HEK293 (cell line): Measurements from ENCODE around the gene UBE4A.

Source experiments
- BCL11B ChIP-seq: fragments of 450-650 bp; formaldehyde crosslinking; IDR thresholded peaks from 2 replicates; pipeline ENCODE4 v1.5.1; 2016; ENCODE audit warnings: low read depth, missing biosample characterization, missing genetic modification characterization
- OSR2 ChIP-seq: fragments of 450-650 bp; formaldehyde crosslinking; IDR thresholded peaks from 2 replicates; pipeline ENCODE4 v1.5.1; 2016; ENCODE audit warnings: missing biosample characterization, missing genetic modification characterization
- SETDB1 ChIP-seq: IDR thresholded peaks from one replicate; pipeline ENCODE4 v1.6.1; 2017; ENCODE audit warnings: mild to moderate bottlenecking, low read length, moderate library complexity, mixed read lengths; ENCODE audit not compliant: insufficient read length
- ZNF169 ChIP-seq: fragments of 450-650 bp; formaldehyde crosslinking; IDR thresholded peaks from 2 replicates; pipeline ENCODE4 v1.5.1; 2016; ENCODE audit warnings: missing biosample characterization, missing genetic modification characterization
- ZNF639 ChIP-seq: fragments of 450-650 bp; formaldehyde crosslinking; IDR thresholded peaks from 2 replicates; pipeline ENCODE4 v1.5.1; 2016; ENCODE audit warnings: missing biosample characterization, missing genetic modification characterization
- ZNF76 ChIP-seq: fragments of 450-650 bp; formaldehyde crosslinking; IDR thresholded peaks from 2 replicates; pipeline ENCODE4; 2016; ENCODE audit warnings: low read depth, missing biosample characterization, missing genetic modification characterization, borderline replicate concordance
- ZNF837 ChIP-seq: fragments of 450-650 bp; formaldehyde crosslinking; IDR thresholded peaks from 2 replicates; pipeline ENCODE4 v1.5.1; 2016; ENCODE audit warnings: missing biosample characterization, missing genetic modification characterization
- TF ChIP-seq, protein P1 (sequence below): fragments of 450-650 bp; formaldehyde crosslinking; IDR thresholded peaks from 2 replicates; pipeline ENCODE4 v1.5.1; 2016; ENCODE audit warnings: missing biosample characterization, missing genetic modification characterization

- no peak for TF ChIP-seq OSR2 (tag by site-specific recombination)
- TF ChIP-seq BCL11B, result no peak
- no peak for TF ChIP-seq ZNF837 (tag by site-specific recombination)
- no peak for TF ChIP-seq ZNF169 (tag by site-specific recombination)
- no peak for TF ChIP-seq ZNF76
- TF ChIP-seq, protein P1, sequence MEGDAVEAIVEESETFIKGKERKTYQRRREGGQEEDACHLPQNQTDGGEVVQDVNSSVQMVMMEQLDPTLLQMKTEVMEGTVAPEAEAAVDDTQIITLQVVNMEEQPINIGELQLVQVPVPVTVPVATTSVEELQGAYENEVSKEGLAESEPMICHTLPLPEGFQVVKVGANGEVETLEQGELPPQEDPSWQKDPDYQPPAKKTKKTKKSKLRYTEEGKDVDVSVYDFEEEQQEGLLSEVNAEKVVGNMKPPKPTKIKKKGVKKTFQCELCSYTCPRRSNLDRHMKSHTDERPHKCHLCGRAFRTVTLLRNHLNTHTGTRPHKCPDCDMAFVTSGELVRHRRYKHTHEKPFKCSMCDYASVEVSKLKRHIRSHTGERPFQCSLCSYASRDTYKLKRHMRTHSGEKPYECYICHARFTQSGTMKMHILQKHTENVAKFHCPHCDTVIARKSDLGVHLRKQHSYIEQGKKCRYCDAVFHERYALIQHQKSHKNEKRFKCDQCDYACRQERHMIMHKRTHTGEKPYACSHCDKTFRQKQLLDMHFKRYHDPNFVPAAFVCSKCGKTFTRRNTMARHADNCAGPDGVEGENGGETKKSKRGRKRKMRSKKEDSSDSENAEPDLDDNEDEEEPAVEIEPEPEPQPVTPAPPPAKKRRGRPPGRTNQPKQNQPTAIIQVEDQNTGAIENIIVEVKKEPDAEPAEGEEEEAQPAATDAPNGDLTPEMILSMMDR, result no peak
- no peak for TF ChIP-seq ZNF639 (tag by site-specific recombination)
- no peak for TF ChIP-seq SETDB1
Measured at GRCh38 chr11:118448294-118448693, 88.9 kb downstream of the UBE4A start.
